Measurements from ENCODE around the gene ERC1.
"Not testable (repeated sequence)": the region's sequence is repeated elsewhere in the genome, so short reads cannot be mapped to it uniquely, and the experiment has no call there.

ERC1 gene

GRCh38 chr12:1300460-1300859, 309.4 kb downstream of the ERC1 start:
- no peak for DNase-seq

- DNase-seq, result no peak
Measured at GRCh38 chr12:1302201-1302870, 311.3 kb downstream of the ERC1 start.

GRCh38 chr12:1305063-1305434, 314.0 kb downstream of the ERC1 start:
- DNase-seq, result no peak

- no peak for DNase-seq
Measured at GRCh38 chr12:1305791-1306500, 314.9 kb downstream of the ERC1 start.

- DNase-seq, result no peak
Measured at GRCh38 chr12:1306817-1307216, 315.8 kb downstream of the ERC1 start.

GRCh38 chr12:1307796-1308195, 316.8 kb downstream of the ERC1 start:
- no peak for DNase-seq

- DNase-seq, result no peak
Measured at GRCh38 chr12:1309613-1310012, 318.6 kb downstream of the ERC1 start.

- no peak for DNase-seq
Measured at GRCh38 chr12:1310653-1311052, 319.6 kb downstream of the ERC1 start.

GRCh38 chr12:1311145-1311544, 320.1 kb downstream of the ERC1 start:
- DNase-seq, result no peak

- no peak for DNase-seq
Measured at GRCh38 chr12:1313906-1314305, 322.9 kb downstream of the ERC1 start.

- no peak for DNase-seq
Measured at GRCh38 chr12:1314523-1314922, 323.5 kb downstream of the ERC1 start.

GRCh38 chr12:1316991-1317390, 326.0 kb downstream of the ERC1 start:
- DNase-seq, result not testable (repeated sequence)

- no peak for DNase-seq
Measured at GRCh38 chr12:1318327-1319031, 327.5 kb downstream of the ERC1 start.

GRCh38 chr12:1319212-1319611, 328.2 kb downstream of the ERC1 start:
- no peak for DNase-seq

- DNase-seq, result no peak
Measured at GRCh38 chr12:1320021-1320420, 329.0 kb downstream of the ERC1 start.

- DNase-seq, result no peak
Measured at GRCh38 chr12:1322821-1323220, 331.8 kb downstream of the ERC1 start.

- no peak for DNase-seq
Measured at GRCh38 chr12:1324099-1324498, 333.1 kb downstream of the ERC1 start.

GRCh38 chr12:1324910-1325309, 333.9 kb downstream of the ERC1 start:
- DNase-seq, result no peak

GRCh38 chr12:1325666-1326065, 334.6 kb downstream of the ERC1 start:
- no peak for DNase-seq

GRCh38 chr12:1326258-1326657, 335.2 kb downstream of the ERC1 start:
- no peak for DNase-seq

- no peak for DNase-seq
Measured at GRCh38 chr12:1328391-1328790, 337.4 kb downstream of the ERC1 start.

- no peak for DNase-seq
Measured at GRCh38 chr12:1329784-1330476, 338.9 kb downstream of the ERC1 start.

- no peak for DNase-seq
Measured at GRCh38 chr12:1330477-1330827, 339.4 kb downstream of the ERC1 start.

GRCh38 chr12:1332327-1332726, 341.3 kb downstream of the ERC1 start:
- no peak for DNase-seq
